ENCODE data around the gene CDH23. TPM values are rescaled to one million over a fixed set of nuclear protein-coding genes. Genes with fewer than 3 reads are reported as not detected.

CDH23 gene
- total and polyA plus RNA-seq, 9 of the 15 experiments (the other 6 are each of a cell fraction or from before 2014, with no cell fraction given): 0.18 to 1.2 (median 0.47) TPM

GRCh38 chr10:71812016-71812912 lies 415.5 kb downstream of the CDH23 start (continued):
- TF ChIP-seq REST (IDR thresholded peaks at IDR 0.05; ENCODE audit: borderline replicate concordance) (peak; percentile 91), REST (CRISPR knock-in tag; IDR thresholded peaks at IDR 0.05; ENCODE audit: low read depth) (no peak), THRA (IDR thresholded peaks at IDR 0.05) (no peak), ZNF609 (CRISPR knock-in tag; IDR thresholded peaks at IDR 0.05; ENCODE audit: borderline replicate concordance) (0 out of 2 replicates have a peak, but pooled peaks have one; percentile 60), KDM5B (IDR thresholded peaks at IDR 0.05; ENCODE audit: insufficient replicate concordance, low read depth, low read length) (no peak), CBFA2T2 (conservative IDR thresholded peaks at IDR 0.05) (peak; percentile 26), MTF1 (CRISPR knock-in tag; IDR thresholded peaks at IDR 0.05; ENCODE audit: borderline replicate concordance) (no peak), NONO (IDR thresholded peaks at IDR 0.05; ENCODE audit: low read depth in 2 of 2, low read length in 1 of 2) (no peak), NFIX (CRISPR knock-in tag; IDR thresholded peaks at IDR 0.05; ENCODE audit: low read depth) (0 out of 2 replicates have a peak, but pooled peaks have one; percentile 13), STAG1 (CRISPR knock-in tag; IDR thresholded peaks at IDR 0.05; ENCODE audit: borderline replicate concordance) (peak; percentile 89), RB1 (IDR thresholded peaks at IDR 0.05; ENCODE audit: low read depth) (peak; percentile 35)
